ENCODE measurements around the gene MOGAT2.

- no peak for TF ChIP-seq CTCF (IDR thresholded peaks at IDR 0.05)
- TF ChIP-seq POLR2A (IDR thresholded peaks at IDR 0.05), result no peak
Observed at GRCh38 chr11:75668451-75669297, 49.0 kb upstream of the MOGAT2 start, which contains the start of gene MAP6.

All from Peyer's patch (tissue), 4 donors.